GM18498 (cell line): ENCODE measurements around the gene BCAR1.
"Not testable (repeated sequence)": the region's sequence is repeated elsewhere in the genome, so short reads cannot be mapped to it uniquely, and the experiment has no call there.

ENCODE experiments used
- ATAC-seq: cut with Tn5 transposase; IDR thresholded peaks from one replicate; pipeline ENCODE4 v1.9.1; 2021; ENCODE audit warnings: mild to moderate bottlenecking, moderate library complexity; ENCODE audit not compliant: unreplicated experiment

Gene BCAR1, protein sequence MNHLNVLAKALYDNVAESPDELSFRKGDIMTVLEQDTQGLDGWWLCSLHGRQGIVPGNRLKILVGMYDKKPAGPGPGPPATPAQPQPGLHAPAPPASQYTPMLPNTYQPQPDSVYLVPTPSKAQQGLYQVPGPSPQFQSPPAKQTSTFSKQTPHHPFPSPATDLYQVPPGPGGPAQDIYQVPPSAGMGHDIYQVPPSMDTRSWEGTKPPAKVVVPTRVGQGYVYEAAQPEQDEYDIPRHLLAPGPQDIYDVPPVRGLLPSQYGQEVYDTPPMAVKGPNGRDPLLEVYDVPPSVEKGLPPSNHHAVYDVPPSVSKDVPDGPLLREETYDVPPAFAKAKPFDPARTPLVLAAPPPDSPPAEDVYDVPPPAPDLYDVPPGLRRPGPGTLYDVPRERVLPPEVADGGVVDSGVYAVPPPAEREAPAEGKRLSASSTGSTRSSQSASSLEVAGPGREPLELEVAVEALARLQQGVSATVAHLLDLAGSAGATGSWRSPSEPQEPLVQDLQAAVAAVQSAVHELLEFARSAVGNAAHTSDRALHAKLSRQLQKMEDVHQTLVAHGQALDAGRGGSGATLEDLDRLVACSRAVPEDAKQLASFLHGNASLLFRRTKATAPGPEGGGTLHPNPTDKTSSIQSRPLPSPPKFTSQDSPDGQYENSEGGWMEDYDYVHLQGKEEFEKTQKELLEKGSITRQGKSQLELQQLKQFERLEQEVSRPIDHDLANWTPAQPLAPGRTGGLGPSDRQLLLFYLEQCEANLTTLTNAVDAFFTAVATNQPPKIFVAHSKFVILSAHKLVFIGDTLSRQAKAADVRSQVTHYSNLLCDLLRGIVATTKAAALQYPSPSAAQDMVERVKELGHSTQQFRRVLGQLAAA

DNA sequence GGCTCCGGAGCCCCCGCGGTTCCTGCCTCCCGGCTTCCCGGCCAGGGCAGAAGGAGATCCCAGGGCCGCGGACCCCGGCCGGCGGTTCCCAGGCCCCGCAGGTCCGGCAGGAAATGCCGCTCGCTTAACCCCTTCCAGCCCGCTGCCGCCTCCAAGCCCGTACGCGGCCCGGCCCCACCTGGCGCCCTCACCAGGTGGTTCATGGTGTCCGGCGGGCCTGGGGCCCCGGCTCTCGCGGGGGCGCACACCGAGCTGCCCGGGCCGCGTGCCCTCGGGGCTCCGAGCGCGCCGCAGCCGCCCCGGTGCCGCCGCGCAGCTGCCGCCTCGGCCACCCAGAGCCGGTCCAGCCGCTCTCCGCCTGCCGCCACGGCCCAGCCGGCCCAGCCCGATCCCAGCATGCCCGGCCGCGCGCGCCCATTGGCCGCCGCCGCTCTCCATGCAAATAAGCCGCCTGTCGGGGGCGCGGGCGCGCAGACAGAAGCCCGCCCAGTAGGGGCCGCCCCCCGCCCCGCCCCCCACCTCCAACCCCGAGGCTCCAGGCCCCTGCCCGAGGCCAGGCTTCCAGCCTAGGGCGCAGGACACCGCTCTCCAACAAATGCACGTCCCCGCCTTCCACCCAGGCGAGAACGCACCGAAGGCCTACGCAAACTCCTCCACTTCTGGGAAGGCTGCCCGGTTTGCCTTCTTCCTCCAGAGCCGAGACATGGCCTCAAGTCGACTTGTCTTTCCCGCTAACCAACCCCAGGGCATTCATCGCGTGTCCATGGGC is at the start of gene BCAR1:
Gene BCAR1 (minus strand): TSS at position 345 of the 769 bp plus-strand sequence. CDS start 142 bp downstream, at position 203.
- ATAC-seq, result peak; percentile 80

DNA sequence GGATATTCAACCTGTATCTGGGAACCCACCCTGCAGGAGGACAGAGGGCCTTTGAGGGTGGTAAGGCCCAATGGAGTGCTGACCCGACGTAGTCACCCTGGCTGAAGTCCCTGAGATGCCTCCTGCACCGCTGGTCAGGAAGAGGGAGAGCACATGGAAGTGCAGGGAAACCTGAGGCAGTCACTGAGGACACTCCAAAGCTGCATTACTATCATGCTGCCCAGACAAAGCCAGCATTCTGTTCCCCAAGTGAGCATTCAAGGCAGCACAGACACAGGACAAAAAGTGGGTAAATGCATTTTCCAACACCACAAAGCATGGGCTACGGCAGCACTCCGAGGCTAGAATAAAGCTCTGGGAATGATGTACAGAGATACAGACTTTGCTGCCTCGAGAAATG is 46.8 kb upstream of the BCAR1 start:
- no peak for ATAC-seq

DNA sequence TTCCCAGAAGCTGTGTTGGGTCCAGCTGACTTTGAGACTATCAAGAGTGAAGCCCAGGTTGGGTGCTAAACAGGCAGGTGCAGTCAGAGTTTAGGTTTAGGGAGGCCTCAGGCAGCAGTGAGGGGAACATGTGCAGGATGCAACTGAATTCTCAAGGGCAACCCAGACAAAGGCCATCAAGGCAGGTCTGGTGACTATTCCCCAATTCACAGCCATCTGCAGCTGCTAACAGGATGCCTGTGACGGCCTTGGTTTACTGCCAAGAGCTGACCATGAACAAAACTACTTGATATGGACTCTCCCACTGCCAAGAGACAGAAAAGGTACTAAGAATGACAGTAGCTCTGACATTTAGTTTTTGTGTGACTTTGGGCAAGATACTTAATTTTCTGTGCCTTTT is 45.2 kb upstream of the BCAR1 start:
- ATAC-seq, result no peak

DNA sequence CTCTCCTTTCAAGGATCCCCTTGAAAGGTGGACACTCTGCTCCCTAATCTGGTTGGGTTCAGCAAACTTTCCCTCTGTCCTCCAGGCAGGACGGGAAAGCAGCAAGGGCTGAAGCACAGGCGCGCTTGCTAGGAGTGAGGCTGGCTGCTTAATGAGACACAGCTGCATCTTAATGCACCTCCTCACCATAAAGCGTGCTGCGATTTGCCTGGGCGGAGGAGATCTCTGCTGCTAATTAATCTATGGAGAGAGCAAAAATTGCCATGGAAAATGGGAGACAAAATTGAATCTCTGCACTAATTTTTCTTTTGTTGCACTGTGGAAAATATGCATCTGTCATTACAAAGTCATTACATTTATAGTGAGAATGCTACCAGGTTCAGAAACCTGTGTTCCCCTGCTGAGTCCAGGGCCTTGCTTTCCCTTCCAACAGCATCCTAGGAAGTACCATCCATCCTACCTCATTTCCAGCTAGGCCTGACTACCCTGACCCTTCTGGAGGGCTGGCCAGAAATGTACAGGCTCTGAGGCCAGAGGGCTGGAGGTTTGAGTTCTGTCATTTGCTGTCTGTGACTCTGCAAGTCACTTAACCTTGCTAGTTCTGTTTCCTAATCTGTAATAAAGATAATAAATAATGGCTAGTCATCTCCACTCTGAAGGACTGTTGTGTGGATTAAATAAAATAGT is 43.5 kb upstream of the BCAR1 start:
- no peak for ATAC-seq

DNA sequence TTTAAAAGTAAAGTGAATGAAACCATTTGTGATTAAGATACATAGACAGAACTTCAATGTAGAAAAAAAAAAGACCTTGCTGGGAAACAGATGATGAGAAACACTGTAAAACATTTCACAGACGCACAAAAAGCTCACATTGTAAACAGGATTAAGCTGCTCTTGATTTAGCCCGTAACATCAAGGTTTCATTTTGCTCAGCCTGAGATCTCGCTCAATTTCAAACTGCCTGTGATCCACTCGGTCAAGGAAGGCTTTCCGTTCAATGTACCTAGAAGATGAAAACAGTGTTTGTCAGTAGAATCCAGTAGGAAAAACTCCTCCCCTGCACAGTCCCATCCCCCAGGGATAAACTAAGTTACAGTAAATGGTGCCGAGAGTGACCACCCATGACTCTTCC is 42.3 kb upstream of the BCAR1 start:
- ATAC-seq, result no peak

DNA sequence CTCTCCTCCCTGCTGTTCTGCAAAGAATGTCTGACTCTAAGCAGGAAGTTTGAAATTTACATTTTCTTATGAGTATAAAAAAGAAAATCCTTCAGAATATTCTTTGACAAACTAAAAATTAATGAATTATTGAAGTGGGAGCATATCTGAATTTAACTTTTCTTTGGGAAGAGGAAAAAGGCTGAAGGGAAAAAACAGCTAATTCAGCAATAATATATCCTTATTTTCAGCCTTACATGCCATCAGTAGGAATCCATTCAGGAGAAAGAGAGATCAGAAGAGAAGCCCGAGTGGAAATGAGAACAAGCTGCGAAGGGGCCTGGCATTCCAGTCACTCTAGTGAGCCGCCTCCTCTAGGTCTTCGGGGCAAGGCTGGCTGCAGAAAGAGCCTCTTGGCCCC is 41.7 kb upstream of the BCAR1 start:
- ATAC-seq, result no peak

DNA sequence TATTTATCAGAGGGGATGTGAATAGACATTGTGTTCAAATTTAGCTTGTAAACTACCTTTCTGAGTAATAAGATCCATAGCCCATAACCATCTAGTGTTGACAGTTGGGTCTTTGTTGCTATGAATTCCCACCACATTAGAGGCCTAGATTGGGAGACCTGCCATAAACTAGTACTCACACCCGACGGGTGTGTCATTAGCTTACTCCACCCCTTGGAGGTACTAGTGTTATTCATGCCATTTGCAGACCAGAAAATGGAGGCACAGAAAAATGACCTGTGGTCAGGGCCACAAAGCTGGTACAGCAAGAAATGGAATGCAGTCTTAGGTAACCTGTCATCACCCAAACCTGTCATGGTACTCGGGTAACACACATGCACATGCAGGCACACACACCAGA is 41.3 kb upstream of the BCAR1 start:
- no peak for ATAC-seq

DNA sequence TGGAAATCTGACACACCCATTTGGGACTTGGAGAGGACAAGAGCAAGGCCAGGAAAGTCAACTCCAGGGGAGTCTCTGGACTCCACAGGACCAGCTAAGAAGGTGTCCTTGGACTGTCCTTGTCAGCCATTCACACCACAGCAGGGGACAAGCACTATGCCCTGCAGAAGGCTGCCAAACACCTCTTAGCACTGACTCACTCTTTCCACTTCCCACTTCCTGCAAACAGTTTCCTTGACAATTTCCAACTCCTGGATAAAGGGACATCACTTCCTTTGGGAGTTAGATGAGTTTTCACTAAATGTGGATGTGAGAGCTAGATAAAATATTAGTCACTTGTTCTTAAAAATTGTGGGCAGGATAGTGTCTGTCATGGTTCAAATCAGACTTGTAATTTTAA is 37.8 kb upstream of the BCAR1 start:
- no peak for ATAC-seq

DNA sequence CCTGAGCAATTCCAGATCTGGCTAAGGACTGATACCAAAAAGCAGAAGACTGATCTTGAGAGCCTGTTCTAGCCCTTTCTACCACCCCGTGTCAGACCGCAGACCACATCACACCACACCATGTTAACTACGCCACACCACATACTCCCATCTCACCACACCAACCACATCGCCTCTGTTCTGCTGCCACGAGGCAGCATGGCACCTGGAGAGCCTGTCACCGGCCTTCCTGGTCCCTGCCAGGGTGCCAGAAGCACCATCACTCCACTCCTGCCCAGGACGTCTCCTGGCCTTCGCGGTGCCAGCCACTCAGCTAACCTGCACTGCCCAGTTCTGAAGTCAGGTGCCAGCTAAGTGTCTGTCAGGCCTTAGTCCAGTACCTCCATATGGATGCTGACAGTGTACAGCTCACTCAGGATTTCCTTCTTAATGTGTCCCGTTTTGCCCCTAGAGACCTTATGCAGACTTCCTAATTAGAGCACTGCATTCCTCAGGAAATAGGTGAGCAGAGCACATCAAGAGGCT is 37.2 kb upstream of the BCAR1 start:
- no peak for ATAC-seq

DNA sequence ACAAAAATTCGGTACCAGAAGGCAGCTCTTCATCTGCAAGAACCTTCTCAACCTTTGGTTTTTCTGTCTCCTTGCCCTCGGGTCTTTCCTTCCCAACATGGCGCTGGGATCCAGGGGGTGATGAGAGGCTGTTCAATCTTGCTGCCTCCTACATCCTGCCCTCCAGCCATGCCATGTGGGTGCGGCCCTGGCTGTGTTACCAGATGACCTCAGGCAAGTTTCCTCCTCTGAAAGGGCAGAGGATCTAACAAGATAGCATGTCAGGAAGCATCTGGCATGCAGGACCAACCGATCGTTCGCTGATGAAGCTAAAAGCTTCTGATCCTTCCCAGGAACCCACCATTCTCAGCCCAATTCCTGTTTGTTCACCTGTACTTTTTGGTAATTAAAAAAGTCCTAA is 36.8 kb upstream of the BCAR1 start:
- no peak for ATAC-seq

DNA sequence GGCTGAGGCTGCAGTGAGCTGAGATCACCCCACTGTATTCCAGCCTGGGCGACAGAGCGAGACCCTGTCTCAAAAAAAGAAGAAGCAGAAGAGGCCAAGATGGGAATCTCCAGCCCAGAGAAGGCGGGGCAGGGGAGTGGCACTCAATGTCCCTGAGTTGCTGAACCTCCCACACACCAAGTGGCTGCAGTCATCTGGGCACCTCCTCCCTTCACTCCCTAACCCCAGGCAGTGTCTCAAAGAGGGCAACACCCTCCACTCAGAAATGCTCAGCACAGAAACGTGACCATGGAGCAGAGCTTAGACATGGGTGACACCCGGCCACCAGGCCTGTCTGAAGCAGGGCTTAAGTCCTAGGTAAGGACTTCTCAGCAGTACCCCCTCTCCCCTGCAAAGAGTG is 36.3 kb upstream of the BCAR1 start:
- no peak for ATAC-seq

DNA sequence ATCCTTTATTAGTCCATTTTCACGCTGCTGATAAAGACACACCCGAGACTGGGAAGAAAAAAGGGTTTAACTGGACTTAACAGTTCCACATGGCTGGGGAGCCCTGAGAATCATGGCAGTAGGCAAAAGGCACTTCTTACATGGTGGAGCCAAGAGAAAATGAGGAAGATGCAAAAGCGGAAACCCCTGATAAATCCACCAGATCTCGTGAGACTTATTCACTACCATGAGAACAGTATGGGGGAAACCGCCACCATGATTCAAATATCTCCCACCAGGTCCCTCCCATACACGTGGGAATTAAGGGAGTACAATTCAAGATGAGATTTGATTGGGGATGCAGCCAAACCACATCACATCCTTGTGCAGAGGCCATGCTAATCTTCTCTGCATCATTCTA is 35.0 kb upstream of the BCAR1 start:
- no peak for ATAC-seq

DNA sequence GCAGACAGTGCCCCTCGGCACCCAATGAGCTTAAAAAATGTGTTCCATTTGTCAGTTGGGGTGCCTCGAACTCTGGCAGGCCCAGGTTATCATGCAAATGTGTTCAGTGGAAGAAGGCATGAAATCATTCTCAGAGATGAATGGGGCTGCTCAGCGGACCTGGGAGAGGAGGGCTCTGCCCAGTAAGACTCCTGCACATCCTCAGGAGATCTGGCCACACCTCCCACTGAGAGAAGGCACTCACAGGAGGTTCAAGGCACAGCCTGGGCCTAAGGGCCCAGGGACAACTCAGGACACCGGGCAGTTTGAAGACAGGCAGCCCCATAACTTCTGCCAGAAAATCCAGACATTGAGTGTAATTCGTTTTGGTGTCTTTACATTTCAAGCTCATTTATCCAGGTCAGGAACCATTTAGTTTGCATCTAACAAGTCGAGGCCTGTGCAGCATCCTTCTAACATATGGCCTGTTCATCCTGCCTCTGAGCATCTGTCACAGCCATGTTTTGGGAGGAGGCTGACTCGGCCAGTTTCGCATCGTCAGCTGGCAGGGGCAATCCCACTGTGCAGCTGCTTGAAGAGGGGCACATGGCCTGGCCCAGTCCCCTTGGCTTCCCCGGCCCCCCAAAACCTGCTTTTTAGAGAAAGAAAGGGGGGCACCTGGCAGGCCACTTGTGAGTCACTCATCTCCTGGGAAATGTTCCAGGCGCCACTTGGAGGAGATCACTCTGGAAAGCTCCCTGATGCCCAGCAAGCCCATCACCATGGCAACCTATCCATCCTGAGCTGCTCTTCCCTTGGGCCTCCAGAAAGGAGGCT is 31.2 kb upstream of the BCAR1 start:
- no peak for ATAC-seq

DNA sequence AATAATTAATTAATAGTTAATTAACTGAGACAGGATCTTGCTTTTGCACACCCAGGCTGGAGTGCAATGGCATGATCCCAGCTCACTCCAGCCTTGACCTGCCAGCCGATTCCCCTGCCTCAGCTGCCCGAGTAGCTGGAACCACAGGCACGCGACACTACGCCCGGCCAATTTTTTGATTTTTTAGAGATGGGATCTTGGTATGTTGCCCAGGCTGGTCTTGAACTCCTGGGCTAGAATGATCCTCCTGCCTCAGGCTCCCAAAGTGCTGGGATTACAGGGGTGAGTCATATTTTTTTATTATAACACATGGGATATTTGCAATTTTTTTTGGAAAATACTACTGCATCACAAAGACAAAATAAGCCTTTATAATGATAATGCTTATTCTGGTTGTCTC is 30.4 kb upstream of the BCAR1 start:
- no peak for ATAC-seq

DNA sequence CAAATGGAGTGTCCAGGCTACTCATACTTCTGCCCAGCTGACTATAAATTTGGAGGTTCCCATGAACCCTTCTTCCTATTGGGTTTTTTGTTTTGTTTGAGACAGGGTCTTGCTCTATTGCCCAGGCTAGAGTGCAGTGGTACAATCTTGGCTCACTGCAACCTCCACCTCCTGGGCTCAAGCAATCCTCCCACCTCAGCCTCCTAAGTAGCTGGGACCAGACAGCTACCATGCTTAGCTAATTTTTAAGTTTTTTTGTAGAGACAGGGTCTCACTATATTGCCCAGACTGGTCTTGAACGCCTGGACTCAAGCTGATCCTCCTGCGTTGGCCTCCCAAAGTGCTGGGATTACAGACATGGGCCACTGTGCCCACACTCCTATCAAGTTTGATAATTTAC is 29.6 kb upstream of the BCAR1 start:
- not testable (repeated sequence) for ATAC-seq

DNA sequence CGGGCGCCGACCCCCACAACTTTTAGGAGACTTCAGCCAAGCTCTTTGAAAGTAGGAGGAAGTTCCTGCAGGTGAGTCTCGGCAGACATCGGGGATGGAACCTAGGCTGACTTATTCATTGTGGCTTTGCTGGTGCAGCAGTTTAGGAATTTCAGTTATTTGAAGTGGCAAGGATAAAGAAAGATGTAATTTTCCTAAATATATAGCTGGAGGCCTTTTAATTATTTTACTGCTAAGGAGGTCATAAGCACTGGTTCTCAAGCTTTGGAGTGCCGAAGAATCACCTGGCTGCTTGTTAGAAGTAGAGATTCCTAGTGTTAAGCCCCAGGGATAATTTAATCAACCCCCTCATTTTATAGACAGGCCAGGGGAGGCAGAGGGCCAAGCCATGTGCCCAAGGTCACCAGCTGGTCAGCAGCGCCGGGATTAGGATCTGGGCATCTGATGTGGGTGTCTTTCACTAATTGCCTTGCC is 28.9 kb upstream of the BCAR1 start:
- ATAC-seq, result no peak

DNA sequence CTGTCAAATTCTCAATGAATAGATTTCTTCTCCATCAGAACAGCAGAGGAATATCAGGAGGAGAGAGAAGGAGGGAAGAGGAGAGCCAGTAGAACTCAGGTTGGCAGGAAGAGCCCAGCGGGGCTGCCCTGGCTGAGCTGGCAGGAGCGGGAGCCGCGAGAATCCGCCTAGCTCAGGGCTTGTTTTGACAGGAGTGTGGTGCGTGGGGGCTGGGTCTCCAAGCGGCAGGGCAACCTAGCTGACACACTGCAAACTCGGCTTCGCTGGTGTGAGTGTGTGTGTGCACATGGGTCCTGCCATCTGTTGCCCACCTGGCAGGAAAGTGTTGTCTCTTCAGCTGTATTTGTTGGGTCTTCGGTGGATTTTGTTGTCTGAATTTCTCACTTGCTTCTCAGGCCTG is 27.9 kb upstream of the BCAR1 start:
- ATAC-seq, result no peak

DNA sequence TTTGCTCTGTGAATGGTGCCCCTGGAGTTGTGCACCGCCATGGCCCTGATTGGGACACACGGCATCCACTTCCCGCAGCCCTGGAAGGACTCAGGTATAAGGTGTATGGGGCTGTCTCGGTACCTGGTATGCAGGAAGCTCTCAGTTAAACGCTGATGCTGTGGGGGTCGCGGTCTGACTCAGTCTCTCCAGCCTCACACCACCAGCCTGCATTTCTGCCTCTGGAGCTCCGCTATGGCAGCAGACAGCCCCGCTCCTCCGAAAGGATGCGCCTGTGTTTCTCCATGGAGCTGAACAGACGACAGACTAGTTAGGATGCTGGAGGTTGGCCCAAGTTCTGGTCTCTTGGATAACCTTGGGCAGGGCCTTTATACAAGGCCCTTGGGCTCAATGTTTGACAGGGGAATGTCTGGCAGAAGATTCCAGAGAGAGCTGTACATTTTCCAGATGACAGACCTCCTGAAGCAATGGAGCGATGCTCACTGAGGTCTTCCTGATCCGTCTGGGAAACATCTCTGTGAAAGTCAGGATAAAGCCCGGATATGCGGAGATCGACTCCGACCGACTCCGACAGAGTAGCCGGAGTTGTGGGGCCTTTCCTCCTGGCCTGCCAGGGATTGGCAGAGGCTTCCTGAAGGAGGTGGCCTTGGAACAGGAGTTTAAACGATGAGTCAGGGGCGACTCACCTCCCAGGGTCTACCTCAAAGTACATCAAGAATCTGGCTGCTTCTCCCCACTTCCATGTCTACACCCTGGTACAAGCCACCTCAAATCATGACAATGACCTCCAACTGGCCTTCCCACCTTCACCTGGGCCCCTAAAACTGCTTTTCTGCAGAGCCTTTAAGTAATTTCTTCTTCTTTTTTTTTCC is 21.9 kb upstream of the BCAR1 start:
- no peak for ATAC-seq

DNA sequence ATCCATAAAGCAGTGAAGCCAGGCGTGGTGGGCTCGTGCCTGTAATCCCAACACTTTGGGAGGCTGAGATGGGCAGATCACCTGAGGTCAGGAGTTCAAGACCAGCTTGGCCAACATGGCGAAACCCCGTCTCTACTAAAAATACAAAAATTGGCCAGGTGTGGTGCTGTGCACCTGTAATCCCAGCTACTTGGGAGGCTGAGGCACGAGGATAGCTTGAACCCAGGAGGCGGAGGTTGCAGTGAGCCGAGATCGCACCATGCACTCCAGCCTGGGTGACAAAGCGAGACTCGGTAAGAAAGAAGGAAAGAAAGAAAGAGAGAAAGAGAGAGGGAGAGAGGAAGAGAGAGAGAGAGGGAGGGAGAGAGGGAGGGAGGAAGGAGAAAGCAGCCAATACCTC is 21.2 kb upstream of the BCAR1 start:
- ATAC-seq, result not testable (repeated sequence)
